Subcutaneous adipose tissue (tissue), 4 donors: Measurements from ENCODE around the gene DLG2. TPM values are rescaled to one million over a fixed set of nuclear protein-coding genes. Genes with fewer than 3 reads are reported as not detected.

Experiments used
- CTCF ChIP-seq: fragments of 450-650 bp; IDR thresholded peaks from one replicate; pipeline ENCODE4 v1.5.1; 2016; ENCODE audit warnings: low read depth, mild to moderate bottlenecking, control low read depth, antibody characterized with exemption, moderate library complexity
- total RNA-seq, 4 donors: library from RNA; depleted of rRNA; stranded (reverse); fragments of >200 nt; gene quantifications; one replicate each; pipeline ENCODE4 v1.1.0, GENCODE V29; 2016

Gene DLG2
- total RNA-seq, 4 donors from 2014 or later, result 3.6 to 7.0 (median 6.1) TPM

DNA sequence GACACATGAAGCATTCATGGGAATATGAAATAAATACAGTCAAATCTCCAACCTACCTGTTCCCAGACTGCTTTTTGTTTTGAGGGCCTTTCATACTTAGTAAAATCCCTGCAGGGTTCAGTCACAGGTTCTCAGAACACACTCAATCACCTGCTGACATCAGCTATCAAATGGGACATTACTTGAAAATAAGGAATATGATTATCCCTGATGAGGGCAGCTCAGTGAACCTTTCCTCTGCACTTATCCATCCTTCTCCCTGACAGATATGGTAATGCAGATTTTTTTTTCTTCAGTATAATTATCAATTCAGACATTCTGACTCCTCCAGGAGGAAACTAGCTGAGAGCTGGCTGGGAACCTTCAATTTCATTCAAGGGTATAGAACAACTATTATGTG lies 1213.6 kb downstream of the DLG2 start:
- TF ChIP-seq CTCF, result no peak

- no peak for TF ChIP-seq CTCF
These were observed 1214.3 kb downstream of the DLG2 start for GRCh38 chr11:84412862-84413261.

- no peak for TF ChIP-seq CTCF
These were observed 1218.2 kb downstream of the DLG2 start for GRCh38 chr11:84408946-84409411.

GRCh38 chr11:84407091-84407490 lies 1220.1 kb downstream of the DLG2 start:
- TF ChIP-seq CTCF, result no peak

DNA sequence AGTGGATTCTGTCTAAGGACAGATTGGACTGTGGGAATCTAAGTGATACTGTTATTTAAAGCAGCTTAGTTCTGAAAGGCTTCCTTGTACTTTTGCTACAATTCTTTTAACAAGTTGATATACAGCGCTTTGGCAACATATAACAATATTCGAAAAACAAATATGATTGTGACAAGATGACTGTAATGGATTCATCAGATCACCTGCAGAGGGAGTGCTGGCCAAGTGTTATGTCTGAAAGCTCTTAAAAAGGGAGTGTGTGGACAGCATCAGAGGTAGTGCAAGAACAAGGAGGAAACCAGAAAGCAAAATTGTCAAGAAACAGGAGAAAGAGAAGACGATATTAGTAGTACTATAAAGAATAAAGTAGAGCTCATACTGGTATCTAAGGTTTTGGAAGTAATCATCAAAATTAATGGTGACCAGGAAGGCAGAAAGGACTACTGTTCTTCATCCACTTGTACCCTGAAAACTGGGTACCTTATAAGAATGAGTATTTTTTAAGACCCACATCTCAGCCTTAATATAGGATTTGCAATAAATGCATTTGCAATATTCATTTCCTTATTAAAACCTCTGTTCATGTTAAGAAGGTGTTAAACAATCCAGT lies 1229.0 kb downstream of the DLG2 start:
- TF ChIP-seq CTCF, result no peak

DNA sequence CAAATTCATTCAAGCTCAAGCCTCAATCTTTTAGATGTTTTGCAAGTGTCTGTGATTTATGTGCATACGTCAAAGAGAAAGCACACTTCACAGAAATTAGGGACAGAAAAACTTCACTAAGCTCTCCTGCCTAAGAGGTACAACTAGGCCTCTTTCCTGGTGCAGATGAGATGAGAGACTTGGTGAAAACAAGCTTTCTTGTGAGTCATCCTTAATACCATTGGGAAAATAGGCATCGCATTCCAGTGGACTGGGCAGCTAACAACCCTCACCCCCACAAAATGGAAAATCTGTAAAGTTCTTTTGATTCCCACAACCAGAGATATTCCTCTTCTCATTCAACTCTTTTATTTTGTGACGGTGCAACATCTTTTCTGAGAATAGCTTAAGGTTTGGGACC lies 1230.6 kb downstream of the DLG2 start:
- TF ChIP-seq CTCF, result no peak

- no peak for TF ChIP-seq CTCF
These were observed 1236.6 kb downstream of the DLG2 start for GRCh38 chr11:84390441-84391078.
